ENCODE results near the gene NRARP. TPM values are rescaled to one million over a fixed set of nuclear protein-coding genes. Genes with fewer than 3 reads are reported as not detected.

Gene NRARP
- total RNA-seq, 1 experiment from 2014 or later: 23.8 TPM

- H4K5ac ChIP-seq (ENCODE audit: insufficient read length, low read depth, low read length): no peak overlapping the region
- peaks cover 4 to 8% of the 10 kb centered on the region in 2 experiments; a peak in 3 of 5 replicates for H3K9me3 Mint-ChIP-seq
- no peak overlapping the region for H2BK20ac ChIP-seq (ENCODE audit: low read depth, low read length, poor library complexity, severe bottlenecking)
- H3K27me3 ChIP-seq (ENCODE audit: insufficient read depth, low read length): no peaks in the 10 kb centered on the region
- no peak overlapping the region for H2AFZ ChIP-seq (ENCODE audit: low read length)
- no peaks in the 10 kb centered on the region for H3K79me1 ChIP-seq (ENCODE audit: insufficient read depth, low read depth, low read length, poor library complexity, severe bottlenecking)
- no peak overlapping the region for H2BK15ac ChIP-seq (ENCODE audit: low read depth, low read length)
- H3K4me1 ChIP-seq (ENCODE audit: insufficient read depth, low read length): peaks cover 1% of the 10 kb centered on the region; the same call in 1 of the 2 replicates
- no peak overlapping the region for H2BK12ac ChIP-seq (ENCODE audit: insufficient read length, low read depth, low read length)
- no peak overlapping the region for H4K91ac ChIP-seq (ENCODE audit: insufficient read length, low read depth, low read length)
- H3K27ac Mint-ChIP-seq: no peak overlapping the region
- H3K9ac ChIP-seq (ENCODE audit: extremely low read depth, insufficient read length, low read length): no peak overlapping the region
- H3K27me3 Mint-ChIP-seq (ENCODE audit: low read depth): peaks cover 3% of the 10 kb centered on the region
- peak; percentile 26 for DNase-seq
- H3K23me2 ChIP-seq (ENCODE audit: insufficient read length, low read depth, low read length, poor library complexity, severe bottlenecking): no peaks in the 10 kb centered on the region
- no peaks in the 10 kb centered on the region for H3K79me2 ChIP-seq (ENCODE audit: insufficient read depth, low read length)
- WGBS (ENCODE audit: extremely low coverage, insufficient read length, low lambda C conversion rate): no CpG with 5 or more reads among the region's 22 CpGs
- H3T11ph ChIP-seq (ENCODE audit: low read length): no peak overlapping the region
- H3K18ac ChIP-seq (ENCODE audit: insufficient read length, low read depth, low read length): no peak overlapping the region
- H2BK120ac ChIP-seq (ENCODE audit: low read depth, low read length, poor library complexity, severe bottlenecking): no peak overlapping the region
- no peak for TF ChIP-seq CTCF (conservative IDR thresholded peaks at IDR 0.05)
- H3K9me3 ChIP-seq (ENCODE audit: control insufficient read depth, low read depth, low read length): no peaks in the 10 kb centered on the region
- H3K23ac ChIP-seq (ENCODE audit: insufficient read length, low read depth, low read length): no peak overlapping the region
- no peak overlapping the region for H4K8ac ChIP-seq (replicated peaks; ENCODE audit: insufficient read length, low read depth, low read length)
- peak overlapping the region; percentile 57; the same call in 1 of the 2 replicates for H3K14ac ChIP-seq (ENCODE audit: insufficient read depth, low read length)
- no peak overlapping the region for H3K4ac ChIP-seq (ENCODE audit: low read depth, low read length)
- no peaks in the 10 kb centered on the region for H3K36me3 Mint-ChIP-seq (ENCODE audit: insufficient read depth in 1 of 3, low read depth in 3 of 3)
- H2BK5ac ChIP-seq (ENCODE audit: insufficient read length, low read length): no peak overlapping the region
- H2AK5ac ChIP-seq (ENCODE audit: insufficient read length, low read length): no peak overlapping the region
- H3K4me3 Mint-ChIP-seq: no peak overlapping the region
- no peak overlapping the region for H3K4me2 ChIP-seq (ENCODE audit: insufficient read depth, insufficient read length, low read length)
- no peaks in the 10 kb centered on the region for H4K20me1 ChIP-seq (ENCODE audit: control insufficient read depth, insufficient read depth, insufficient read length)
- no peak overlapping the region for H3K27ac ChIP-seq (ENCODE audit: insufficient read length, low read depth, low read length)
- H3K4me1 Mint-ChIP-seq: peaks cover 2 to 11% of the 10 kb centered on the region in 2 experiments; a peak in 1 of 4 replicates
- no peak overlapping the region for H3K56ac ChIP-seq (ENCODE audit: insufficient read length, low read depth, low read length)
Measured at GRCh38 chr9:137319739-137320551, 17.9 kb upstream of the NRARP start.
